Gastrocnemius medialis (tissue), 4 donors: ENCODE data around the gene CUX1.

ENCODE experiments used
- CTCF ChIP-seq, 5 experiments: fragments of 450-650 bp in 3 of 5; fragments of 200-600 bp in 2 of 5; sonication (generic) in 2 of 5; IDR thresholded peaks in 4 of 5; conservative IDR thresholded peaks in 1 of 5; 1 replicate in 4 of 5; 2 replicates in 1 of 5; pipeline ENCODE4 v1.5.1; 2016 to 2019; ENCODE audit warnings: antibody characterized with exemption in 5 of 5, mild to moderate bottlenecking in 3 of 5, moderate library complexity in 3 of 5
- POLR2A ChIP-seq, 2 donors: fragments of 450-650 bp; IDR thresholded peaks; one replicate each; pipeline ENCODE4 v1.6.1; 2017; ENCODE audit warnings: antibody characterized with exemption in 2 of 2, mild to moderate bottlenecking in 2 of 2, moderate library complexity in 2 of 2

GRCh38 chr7:102004848-102005247 lies 187.4 kb downstream of the CUX1 start:
- no peak for TF ChIP-seq CTCF (IDR thresholded peaks at IDR 0.05 in 4 of 5, conservative IDR thresholded peaks at IDR 0.05 in 1 of 5)
- TF ChIP-seq POLR2A (IDR thresholded peaks at IDR 0.05) = no peak
